SK-N-SH (cell line): ENCODE results near the gene MYO19. TPM values are rescaled to one million over a fixed set of nuclear protein-coding genes. Genes with fewer than 3 reads are reported as not detected.

ENCODE experiments used
- CTCF ChIA-PET: fragments of 300-600, 350-600 bp; formaldehyde crosslinking; extraction: SDS; loops from one replicate; lab custom pipeline; 2021; lab: Yijun Ruan, JAX
- POLR2A ChIA-PET: fragments of 350-600 bp; sonication (Branson Sonifier 250); formaldehyde crosslinking; extraction: SDS; loops from one replicate; lab custom pipeline; 2020; ENCODE audit warnings: antibody characterized with exemption, inconsistent platforms; lab: Yijun Ruan, JAX
- DNase-seq: peaks from one replicate; pipeline ENCODE4 v3.0.0; 2012
- H2AFZ ChIP-seq: fragments of 200-600 bp; sonication (generic); 2 replicates; pipeline ENCODE4 v1.8.1; 2016; ENCODE audit warnings: antibody characterized with exemption, mild to moderate bottlenecking, low read depth
- H3F3A ChIP-seq: fragments of 200-600 bp; sonication (generic); replicated peaks from 2 replicates; pipeline ENCODE3; 2016; ENCODE audit warnings: antibody characterized with exemption, mild to moderate bottlenecking; ENCODE audit not compliant: insufficient read depth
- H3K27ac ChIP-seq, 2 experiments: fragments of 200-500 bp in 1 of 2; fragments of 200-600 bp in 1 of 2; sonication (Bioruptor generic) in 1 of 2; sonication (generic), shearing (Covaris generic) in 1 of 2; 2 replicates each; pipeline versions ENCODE4 v1.5.1 to v1.6.1; 2014 to 2016; ENCODE audit warnings: low read depth in 2 of 2, inconsistent platforms in 1 of 2, low read length in 1 of 2, mild to moderate bottlenecking in 1 of 2, mixed read lengths in 1 of 2
- H3K27me3 ChIP-seq: fragments of 200-600 bp; sonication (generic), shearing (Covaris generic); 2 replicates; pipeline ENCODE4 v1.6.1; 2016; ENCODE audit warnings: mixed run types; ENCODE audit not compliant: insufficient read depth
- H3K36me3 ChIP-seq, 2 experiments: fragments of 200-500 bp in 1 of 2; fragments of 200-600 bp in 1 of 2; sonication (Bioruptor generic) in 1 of 2; sonication (generic) in 1 of 2; replicated peaks in 1 of 2; 2 replicates each; pipeline versions ENCODE3 to v1.5.1; 2014 to 2016; ENCODE audit warnings: low read length in 1 of 2, mild to moderate bottlenecking in 1 of 2; ENCODE audit not compliant: insufficient read depth in 2 of 2, control insufficient read depth in 1 of 2
- H3K4me1 ChIP-seq, 2 experiments: fragments of 200-500 bp in 1 of 2; fragments of 200-600 bp in 1 of 2; sonication (Bioruptor generic) in 1 of 2; sonication (generic), shearing (Covaris generic) in 1 of 2; 2 replicates each; pipeline versions ENCODE4 v1.5.1 to v1.6.1; 2014 to 2016; ENCODE audit warnings: low read depth in 1 of 2, low read length in 1 of 2, mixed run types in 1 of 2; ENCODE audit not compliant: insufficient read depth in 2 of 2, control insufficient read depth in 1 of 2
- H3K4me2 ChIP-seq: fragments of 200-600 bp; sonication (generic), shearing (Covaris generic); 2 replicates; pipeline ENCODE4 v1.6.1; 2017; ENCODE audit warnings: mixed run types
- H3K4me3 ChIP-seq, 2 experiments: fragments of 200-500 bp in 1 of 2; fragments of 200-600 bp in 1 of 2; sonication (Bioruptor generic) in 1 of 2; sonication (generic), shearing (Covaris generic) in 1 of 2; 2 replicates each; pipeline versions ENCODE4 v1.5.1 to v1.8.1; 2014 to 2016; ENCODE audit warnings: low read depth in 2 of 2, inconsistent platforms in 1 of 2, low read length in 1 of 2, mild to moderate bottlenecking in 1 of 2, mixed read lengths in 1 of 2, moderate library complexity in 1 of 2
- H3K79me2 ChIP-seq: fragments of 200-600 bp; sonication (generic); 2 replicates; pipeline ENCODE4 v1.8.1; 2017; ENCODE audit warnings: mild to moderate bottlenecking; ENCODE audit not compliant: insufficient read depth
- H3K9ac ChIP-seq: fragments of 200-600 bp; sonication (generic); 2 replicates; pipeline ENCODE4 v1.6.1; 2017; ENCODE audit warnings: mixed run types
- H3K9me2 ChIP-seq: fragments of 200-600 bp; sonication (generic); 2 replicates; pipeline ENCODE4 v1.6.1; 2017; ENCODE audit warnings: mixed run types
- H3K9me3 ChIP-seq: fragments of 200-600 bp; sonication (generic); 2 replicates; pipeline ENCODE4 v1.6.1; 2017; ENCODE audit warnings: mixed run types, mild to moderate bottlenecking, moderate library complexity
- H4K20me1 ChIP-seq: fragments of 200-600 bp; sonication (generic); 2 replicates; pipeline ENCODE4 v1.6.1; 2017; ENCODE audit warnings: mild to moderate bottlenecking, mixed run types; ENCODE audit not compliant: insufficient read depth
- EZH2phosphoT487 ChIP-seq: fragments of 200-600 bp; sonication (generic); IDR thresholded peaks from 2 replicates; pipeline ENCODE4 v1.6.1; 2017; ENCODE audit warnings: low read depth, mixed run types, mild to moderate bottlenecking, antibody characterized with exemption, moderate library complexity, borderline replicate concordance
- FOXJ3 ChIP-seq: sonication (generic); formaldehyde crosslinking; IDR thresholded peaks from 2 replicates; pipeline ENCODE4 v1.5.1; 2020; ENCODE audit warnings: mild to moderate bottlenecking, missing genetic modification reagents
- GABPA ChIP-seq: IDR thresholded peaks from 2 replicates; pipeline ENCODE4 v1.4.0; 2012; ENCODE audit warnings: low read depth, mild to moderate bottlenecking
- IRF3 ChIP-seq: fragments of 150-350 bp; IDR thresholded peaks from 2 replicates; pipeline ENCODE4 v1.6.1; 2016; ENCODE audit warnings: mild to moderate bottlenecking, low read depth, low read length
- MEF2A ChIP-seq: IDR thresholded peaks from 2 replicates; pipeline ENCODE4 v1.4.0; 2012; ENCODE audit warnings: low read depth, borderline replicate concordance
- MXI1 ChIP-seq: IDR thresholded peaks from 2 replicates; pipeline ENCODE4 v1.6.1; 2012; ENCODE audit warnings: mild to moderate bottlenecking, low read depth, low read length, improper control_type of control experiment
- NRF1 ChIP-seq: IDR thresholded peaks from 2 replicates; pipeline ENCODE4 v1.6.1; 2012; ENCODE audit warnings: low read depth, mild to moderate bottlenecking, low read length
- POLR2AphosphoS5 ChIP-seq: IDR thresholded peaks from 2 replicates; pipeline ENCODE4 v1.6.1; 2012; ENCODE audit warnings: low read depth, low read length
- RXRA ChIP-seq: IDR thresholded peaks from 2 replicates; pipeline ENCODE4 v1.4.0; 2012; ENCODE audit warnings: low read depth, mild to moderate bottlenecking, borderline replicate concordance
- SIN3A ChIP-seq: IDR thresholded peaks from 2 replicates; pipeline ENCODE4 v1.6.1; 2012; ENCODE audit warnings: low read depth, mild to moderate bottlenecking, low read length, moderate library complexity, borderline replicate concordance
- TAF1 ChIP-seq: IDR thresholded peaks from 2 replicates; pipeline ENCODE4 v1.6.1; 2012; ENCODE audit warnings: low read depth, mild to moderate bottlenecking, low read length, moderate library complexity, borderline replicate concordance
- TCF12 ChIP-seq: IDR thresholded peaks from 2 replicates; pipeline ENCODE4 v1.4.0; 2012
- TEAD4 ChIP-seq: IDR thresholded peaks from 2 replicates; pipeline ENCODE4 v1.4.0; 2012; ENCODE audit warnings: mild to moderate bottlenecking, borderline replicate concordance; ENCODE audit not compliant: insufficient read depth
- WGBS: methylation state at CpG from one replicate; pipeline ENCODE4 v1.1.6; 2017; ENCODE audit warnings: low lambda C conversion rate; 5-methylcytosine and 5-hydroxymethylcytosine counted together
- polyA plus RNA-seq, 3 experiments: library from polyadenylated mRNA; depleted of rRNA; stranded (reverse); fragments of >200 nt; gene quantifications; 2 replicates each; pipeline ENCODE4 v1.2.3, GENCODE V29; 2012

The MYO19 gene
- polyA plus RNA-seq, 1 of the 3 experiments (the other 2 are of a cell fraction), result 61.6 TPM

GRCh38 chr17:36507266-36507665 lies 27.4 kb downstream of the MYO19 start:
- 97% methylated on average over 6 of the region's 6 CpGs for WGBS
- H3K9me3 ChIP-seq, result no peaks in the 10 kb centered on the region
- peaks cover 3% of the 10 kb centered on the region for H3F3A ChIP-seq
- H3K27ac ChIP-seq, result no peak overlapping the region
- no peak for DNase-seq
- ChIA-PET CTCF (interaction anchor here (1.7 kb wide), 1 partner anchor 25 kb away, joined by 6 read pairs; no protein-coding TSS in a partner anchor), POLR2A (no interaction called here)
- H3K4me1 ChIP-seq, result no peaks in the 10 kb centered on the region; a peak in 1 of 4 replicates
- no peaks in the 10 kb centered on the region for H3K79me2 ChIP-seq
- H3K9me2 ChIP-seq, result no peaks in the 10 kb centered on the region
- no peaks in the 10 kb centered on the region for H4K20me1 ChIP-seq
- no peak overlapping the region for H3K9ac ChIP-seq
- no peak overlapping the region for H3K4me2 ChIP-seq
- H2AFZ ChIP-seq, result no peak overlapping the region
- H3K4me3 ChIP-seq, result no peak overlapping the region
- H3K27me3 ChIP-seq, result no peaks in the 10 kb centered on the region
- TF ChIP-seq TCF12, result no peak
- no peak for TF ChIP-seq MXI1
- TF ChIP-seq GABPA, result no peak
- TF ChIP-seq MEF2A, result no peak
- no peak for TF ChIP-seq SIN3A
- no peak for TF ChIP-seq TAF1
- TF ChIP-seq IRF3, result no peak
- TF ChIP-seq FOXJ3, result no peak
- no peak for TF ChIP-seq EZH2phosphoT487
- no peak for TF ChIP-seq NRF1
- TF ChIP-seq TEAD4, result no peak
- H3K36me3 ChIP-seq, result peaks cover 16 to 53% of the 10 kb centered on the region in 2 experiments

GRCh38 chr17:36506831-36507230 lies 27.8 kb downstream of the MYO19 start:
- Histone ChIP-seq H3K9me3 (no peaks in the 10 kb centered on the region), H4K20me1 (no peaks in the 10 kb centered on the region), H3K4me1 (no peaks in the 10 kb centered on the region; a peak in 1 of 4 replicates), H3K27ac (no peak overlapping the region), H3K4me3 (no peak overlapping the region)
- POLR2A ChIA-PET, result no interaction called here
- no peak for TF ChIP-seq FOXJ3
- no peak for TF ChIP-seq RXRA
- 0 out of 2 replicates have a peak, but pooled peaks have one; percentile 1 for TF ChIP-seq POLR2AphosphoS5
- TF ChIP-seq, all 33 proteins: peak for 1
- Histone ChIP-seq H3F3A (peaks cover 3% of the 10 kb centered on the region), H3K27me3 (no peaks in the 10 kb centered on the region), H3K4me2 (no peak overlapping the region), H2AFZ (no peak overlapping the region), H3K9ac (no peak overlapping the region), H3K9me2 (no peaks in the 10 kb centered on the region), H3K79me2 (no peaks in the 10 kb centered on the region), H3K36me3 (peaks cover 16 to 55% of the 10 kb centered on the region in 2 experiments)
- CTCF ChIA-PET, result interaction anchor here (1.7 kb wide), 1 partner anchor 24 kb away, joined by 6 read pairs; no protein-coding TSS in a partner anchor
- WGBS, result no CpG with 5 or more reads among the region's 11 CpGs
- no peak for DNase-seq
